Activated CD4-positive, alpha-beta T cell treated with anti-CD3 and anti-CD28 coated beads for 24 hours (primary cell): ENCODE data around the gene ZIC4.

Experiments used
- DNase-seq, 2 donors: peaks; one replicate each; pipeline ENCODE4 v3.0.0-alpha.2; 2020; ENCODE audit warnings: low read depth in 2 of 2

The ZIC4 gene

DNA sequence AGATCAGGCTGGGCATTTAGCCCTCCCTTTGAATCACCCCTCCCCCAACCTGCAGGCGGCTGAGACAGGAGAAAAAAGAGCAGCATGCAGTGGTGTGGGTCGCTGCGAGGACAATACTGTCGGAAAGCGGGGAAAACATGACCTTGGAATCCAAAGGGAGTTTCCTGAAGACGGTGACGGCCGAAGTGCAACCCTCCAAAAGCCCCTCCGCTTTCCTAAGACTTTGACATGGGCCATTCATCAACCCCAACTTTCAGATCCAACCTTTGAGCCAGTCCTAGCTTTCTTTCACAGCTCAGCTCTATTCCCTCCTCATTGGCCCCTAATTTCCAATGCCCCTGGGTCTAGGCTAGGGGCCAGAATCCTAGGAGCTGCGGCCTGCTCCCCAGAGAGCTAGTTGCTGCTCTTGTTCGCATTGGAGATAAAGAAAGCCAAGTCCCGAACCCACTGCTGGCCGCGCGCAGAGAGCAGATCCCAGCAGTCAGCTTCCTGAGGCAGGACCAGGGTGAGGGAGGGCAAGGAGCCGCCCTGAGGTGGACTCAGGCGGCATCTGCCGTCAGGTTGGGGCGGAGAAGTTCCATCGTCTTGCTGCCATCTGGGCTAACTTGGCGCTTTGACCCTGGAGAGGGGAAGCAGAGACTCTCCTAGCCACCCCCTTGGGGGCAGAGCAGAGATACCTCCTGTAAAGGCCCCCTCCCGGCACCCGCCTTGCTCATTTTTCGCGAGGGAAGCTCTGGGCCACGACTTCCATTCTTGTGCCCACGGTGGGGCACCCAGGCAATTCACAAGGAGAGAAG lies 914 bp downstream of the ZIC4 start:
- no peak for DNase-seq

DNA sequence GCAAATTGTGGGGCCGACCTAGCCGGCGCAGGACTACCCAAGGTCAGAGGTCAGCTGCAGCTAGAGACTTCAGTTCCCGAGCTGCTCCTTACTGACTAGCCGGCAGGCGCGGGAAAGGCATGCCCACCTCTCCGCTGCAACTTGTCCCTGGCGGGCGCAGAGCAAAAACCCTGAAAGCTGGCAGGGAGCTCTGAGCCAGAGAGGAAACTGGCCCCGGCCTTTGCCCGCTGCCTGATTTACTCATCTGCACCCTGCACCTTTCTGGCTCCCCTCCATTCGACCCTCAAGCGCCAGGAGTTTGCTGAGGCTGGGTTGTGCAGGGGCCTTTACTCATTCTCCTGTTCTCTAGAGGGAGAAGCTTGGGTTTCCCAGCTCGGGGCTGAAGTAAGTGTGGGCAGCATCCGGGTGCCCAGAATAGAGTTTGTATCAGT lies 1.5 kb downstream of the ZIC4 start:
- no peak for DNase-seq

DNA sequence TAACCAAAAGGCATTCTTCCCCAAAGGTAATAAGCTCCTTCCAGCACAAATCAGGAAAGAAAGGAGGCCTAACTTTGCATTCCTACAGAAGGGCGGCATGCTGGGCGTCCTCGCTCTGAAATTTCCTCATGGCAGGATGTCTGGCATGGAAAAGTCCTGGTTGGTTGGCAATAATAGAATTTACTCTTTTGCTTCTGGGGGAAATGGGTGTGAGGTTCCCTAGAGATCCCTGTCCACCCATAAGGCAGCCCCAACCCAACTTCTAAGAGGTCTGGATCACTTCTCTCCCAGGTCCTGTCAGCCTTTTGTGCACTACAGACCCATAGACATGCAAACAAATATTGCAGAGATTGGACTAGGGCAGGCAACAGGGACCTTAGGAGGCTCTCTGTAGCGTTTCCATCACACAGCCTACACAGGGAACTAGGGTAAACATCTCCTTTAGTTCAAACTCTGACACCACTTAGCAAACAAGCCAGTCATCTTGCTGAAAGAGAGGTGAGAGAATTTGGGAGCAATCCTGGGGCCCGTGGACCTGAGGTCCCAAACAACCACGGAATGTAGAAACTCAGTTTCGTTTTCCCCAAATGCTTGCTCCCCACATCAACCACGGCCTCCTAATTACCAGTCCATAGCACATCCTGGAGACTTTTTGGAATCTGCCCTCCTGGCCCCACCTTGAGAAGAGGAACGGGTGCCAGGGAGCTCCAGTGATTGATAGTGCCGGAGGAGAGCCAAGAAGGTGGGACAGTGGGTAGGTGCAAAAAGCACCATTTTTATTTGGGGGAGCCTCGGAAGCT lies 2.1 kb downstream of the ZIC4 start:
- DNase-seq, result no peak

DNA sequence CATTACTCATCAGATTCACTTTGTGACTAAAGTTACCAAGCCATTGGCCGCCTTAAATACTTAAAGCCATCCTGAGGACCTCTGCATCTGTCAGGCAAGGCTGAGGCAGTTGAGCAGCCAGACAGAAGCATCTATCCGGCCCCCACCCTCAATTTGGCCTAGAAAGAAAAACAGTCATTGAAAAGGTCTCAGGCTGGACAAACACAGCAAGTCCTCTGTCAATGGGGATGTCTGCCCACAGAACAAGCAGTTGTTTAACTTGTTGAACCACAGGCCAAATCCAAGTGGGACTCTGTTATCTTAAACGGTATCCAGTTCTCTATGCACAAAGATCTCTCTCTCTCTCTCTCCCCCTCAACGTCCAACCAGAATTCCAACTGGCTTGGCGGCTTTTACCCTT lies 2.8 kb downstream of the ZIC4 start:
- no peak for DNase-seq

DNA sequence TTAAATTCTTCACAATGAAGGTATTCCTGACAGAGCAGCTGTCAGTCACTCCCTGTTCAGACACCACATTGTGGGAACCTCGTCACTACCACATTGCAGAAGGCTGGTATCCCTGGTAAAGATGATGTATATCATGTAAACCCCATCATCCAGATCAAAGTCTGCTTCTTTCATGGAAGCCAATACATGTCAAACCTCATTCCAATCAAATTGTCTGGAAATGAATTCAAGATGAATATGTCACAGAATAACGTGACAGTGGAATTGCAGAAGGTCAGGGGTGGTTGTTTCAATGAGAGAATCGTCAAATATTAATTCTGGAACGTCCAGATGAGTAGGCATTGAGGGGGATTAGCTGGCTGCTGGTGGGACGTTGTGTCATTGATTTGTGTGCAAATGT lies 4.2 kb downstream of the ZIC4 start:
- no peak for DNase-seq

DNA sequence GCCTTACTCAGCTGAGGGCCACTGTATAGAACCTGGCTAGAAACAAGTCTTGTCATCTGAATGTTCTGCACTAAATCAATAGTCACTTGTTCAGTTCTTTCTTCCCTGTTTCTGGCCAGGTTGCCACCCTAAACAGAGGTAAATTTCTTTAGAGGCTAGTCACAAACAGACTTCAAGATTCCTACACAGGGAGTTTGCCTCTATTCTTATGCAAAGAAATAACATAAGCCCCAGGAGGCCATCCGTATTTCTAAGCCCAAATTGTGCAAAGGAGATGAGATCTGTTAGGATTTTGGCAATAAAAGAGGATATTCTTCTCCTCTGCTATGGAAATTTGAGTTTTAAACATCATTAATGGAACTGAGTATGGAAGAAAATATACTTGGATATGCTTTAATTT lies 4.9 kb downstream of the ZIC4 start:
- no peak for DNase-seq

DNA sequence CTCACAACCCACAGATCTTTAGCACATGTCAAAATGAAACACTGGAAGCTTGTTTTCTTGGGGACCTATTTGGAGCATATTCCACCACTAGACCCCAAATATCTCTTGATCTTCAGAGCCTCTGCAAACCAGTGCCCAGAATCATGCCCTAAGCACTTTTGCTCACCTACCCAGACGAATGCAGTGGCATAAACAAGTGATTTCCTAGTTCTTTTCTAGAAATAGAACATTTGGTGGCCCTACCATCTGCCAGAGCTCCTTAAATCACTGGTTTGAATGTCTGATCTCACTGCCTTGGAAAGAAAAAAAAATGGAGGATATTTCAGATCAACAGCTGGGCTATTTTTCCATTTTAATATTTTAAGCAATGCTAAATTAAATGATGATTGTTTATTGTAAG lies 5.3 kb downstream of the ZIC4 start:
- no peak for DNase-seq

DNA sequence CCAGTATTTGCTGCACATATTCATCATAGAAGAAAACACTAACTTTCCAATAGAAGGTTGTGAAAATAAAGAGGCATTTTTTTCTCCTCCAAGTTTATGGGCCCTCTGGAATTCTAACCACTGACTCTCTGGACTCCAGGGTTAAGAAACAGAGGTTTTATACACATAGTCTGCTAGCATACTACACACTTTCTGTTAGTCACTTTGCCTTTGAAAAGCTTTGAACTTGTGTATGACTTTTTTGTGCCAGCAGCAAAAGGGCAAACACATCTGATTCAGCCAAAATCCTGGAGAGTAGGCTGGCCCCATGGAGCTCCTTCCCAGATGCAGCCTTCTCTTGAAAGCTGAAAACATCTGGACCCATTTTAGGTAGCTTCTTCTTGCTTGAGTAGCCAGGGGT lies 6.2 kb downstream of the ZIC4 start:
- DNase-seq, result no peak

DNA sequence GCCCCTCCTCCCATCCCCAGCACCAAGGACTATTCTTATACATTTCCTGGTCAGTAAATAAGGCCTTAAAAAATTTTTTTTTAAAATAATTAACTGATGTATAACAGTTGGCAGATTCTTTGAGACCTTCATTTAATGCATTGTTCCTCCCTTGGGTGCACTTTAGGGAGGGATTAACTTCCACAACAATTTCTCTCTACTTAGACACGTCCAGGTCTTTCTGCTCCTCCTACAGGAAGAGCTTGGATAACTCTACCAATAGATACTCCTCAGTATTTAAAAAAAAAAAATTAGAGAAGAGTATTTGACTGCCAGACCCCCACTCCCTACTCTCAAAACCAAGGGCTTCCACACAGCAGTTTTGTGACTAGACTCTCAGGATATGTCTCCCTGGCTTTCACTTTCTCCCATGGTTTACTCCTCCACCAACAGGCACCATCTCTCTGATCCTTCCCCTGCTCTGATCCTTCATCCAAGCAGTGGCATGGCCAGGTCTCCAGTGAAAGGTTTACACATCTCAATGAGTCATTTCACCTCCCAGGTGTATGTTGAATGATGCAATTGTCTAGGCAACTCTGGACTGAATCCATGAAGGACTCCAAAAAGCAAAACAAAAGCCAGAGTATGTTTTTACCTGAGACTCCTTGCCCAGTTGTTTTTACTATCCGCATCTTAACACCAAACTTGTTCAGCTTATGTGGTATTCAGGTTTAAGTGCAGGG lies 7.4 kb downstream of the ZIC4 start:
- no peak for DNase-seq

DNA sequence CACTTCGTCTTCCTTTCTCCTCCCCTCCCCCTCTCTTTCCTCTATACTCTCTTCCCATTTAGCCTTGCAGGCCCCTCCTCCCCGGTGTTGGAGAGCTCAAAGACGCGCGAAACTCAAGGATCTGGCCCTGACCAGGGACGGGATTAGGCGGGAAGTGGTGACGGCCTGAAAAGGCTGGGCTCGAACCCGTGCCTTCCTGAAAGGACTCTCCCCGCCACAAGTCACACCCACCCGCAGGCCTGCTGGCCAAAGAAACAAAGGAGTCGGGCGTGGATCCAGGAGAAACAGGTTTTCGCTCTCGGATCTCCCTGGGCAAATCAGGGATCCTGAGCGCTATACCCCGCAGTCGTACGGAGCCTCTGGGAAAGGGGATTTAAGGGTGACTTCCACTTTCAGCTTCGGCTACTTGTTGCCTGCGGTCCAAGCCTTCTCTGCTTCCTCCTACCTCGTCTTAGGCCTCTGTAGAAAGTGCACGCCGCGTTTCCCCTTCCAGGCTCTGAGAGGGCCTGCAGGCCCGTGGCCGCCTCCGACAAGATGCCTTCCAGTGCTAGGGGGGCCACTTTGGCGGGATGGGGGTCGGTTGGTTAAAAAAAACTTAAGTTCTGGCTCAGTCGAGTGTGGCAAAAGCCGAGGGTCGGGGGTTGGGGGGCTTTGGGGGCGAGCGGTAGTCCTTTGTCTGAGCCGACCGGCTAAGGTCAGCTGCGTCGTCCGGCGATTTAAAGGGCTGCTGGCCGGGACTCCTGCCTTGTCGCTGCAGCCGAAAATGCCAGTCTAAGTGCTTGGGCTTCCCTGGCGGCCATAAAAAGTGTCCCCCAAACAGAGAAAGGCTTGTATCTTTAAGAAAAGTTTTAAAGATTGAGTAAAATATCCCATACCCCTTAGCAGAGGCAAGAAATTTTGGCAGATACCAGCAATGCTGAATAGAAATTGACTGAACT lies 8.2 kb downstream of the ZIC4 start:
- DNase-seq, result no peak

DNA sequence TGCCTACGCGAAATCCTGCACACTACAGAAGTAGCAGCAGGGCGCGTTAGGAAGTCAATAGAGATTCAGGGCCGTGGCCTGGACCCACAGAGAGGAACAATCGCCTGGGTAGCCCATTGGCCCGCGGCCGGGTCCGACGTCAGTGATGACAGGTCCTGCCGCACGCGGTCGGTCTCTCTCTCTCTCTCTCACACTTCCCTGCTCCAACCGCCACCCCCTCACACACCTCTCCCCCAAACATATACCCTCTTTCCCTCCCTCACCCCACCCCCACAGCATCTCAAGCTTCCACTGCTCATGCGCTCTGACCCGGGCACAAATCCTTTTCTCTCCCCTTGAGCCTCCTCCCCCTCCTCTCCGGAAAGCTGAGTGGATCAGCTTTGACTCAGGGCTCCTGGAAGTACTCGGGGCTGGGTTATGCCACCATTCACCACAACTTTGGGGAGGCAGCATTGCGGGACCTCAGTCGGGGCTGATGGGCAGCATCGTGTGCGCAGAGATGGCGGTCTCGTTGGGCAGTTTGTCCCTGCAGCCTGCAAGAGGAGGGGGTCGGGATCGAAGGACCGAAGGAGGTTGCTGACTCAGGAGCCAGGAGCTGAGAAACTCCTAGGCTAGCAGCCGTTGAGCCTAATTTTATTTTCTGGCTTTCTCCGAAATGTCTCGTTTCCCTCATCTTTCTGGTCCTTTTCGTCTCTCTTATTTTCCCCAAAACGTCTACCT lies 9.0 kb downstream of the ZIC4 start:
- no peak for DNase-seq

DNA sequence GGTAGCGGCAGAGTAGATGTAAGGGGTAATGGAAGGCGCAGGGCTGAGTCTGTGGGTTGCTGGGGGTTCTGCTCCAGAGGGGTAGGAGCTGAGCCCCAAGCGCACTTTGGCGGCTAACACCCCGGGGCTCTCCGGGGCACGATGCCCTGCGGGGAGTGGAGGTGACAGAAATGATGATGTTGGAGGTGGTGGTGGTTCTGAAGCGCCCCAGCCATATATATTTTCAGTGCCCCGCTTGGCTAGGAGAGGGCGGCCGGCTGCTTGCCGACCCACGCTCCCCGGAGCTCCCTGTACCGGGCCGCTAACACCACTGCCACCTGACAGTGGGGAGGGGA lies 9.7 kb downstream of the ZIC4 start:
- DNase-seq, result no peak

DNA sequence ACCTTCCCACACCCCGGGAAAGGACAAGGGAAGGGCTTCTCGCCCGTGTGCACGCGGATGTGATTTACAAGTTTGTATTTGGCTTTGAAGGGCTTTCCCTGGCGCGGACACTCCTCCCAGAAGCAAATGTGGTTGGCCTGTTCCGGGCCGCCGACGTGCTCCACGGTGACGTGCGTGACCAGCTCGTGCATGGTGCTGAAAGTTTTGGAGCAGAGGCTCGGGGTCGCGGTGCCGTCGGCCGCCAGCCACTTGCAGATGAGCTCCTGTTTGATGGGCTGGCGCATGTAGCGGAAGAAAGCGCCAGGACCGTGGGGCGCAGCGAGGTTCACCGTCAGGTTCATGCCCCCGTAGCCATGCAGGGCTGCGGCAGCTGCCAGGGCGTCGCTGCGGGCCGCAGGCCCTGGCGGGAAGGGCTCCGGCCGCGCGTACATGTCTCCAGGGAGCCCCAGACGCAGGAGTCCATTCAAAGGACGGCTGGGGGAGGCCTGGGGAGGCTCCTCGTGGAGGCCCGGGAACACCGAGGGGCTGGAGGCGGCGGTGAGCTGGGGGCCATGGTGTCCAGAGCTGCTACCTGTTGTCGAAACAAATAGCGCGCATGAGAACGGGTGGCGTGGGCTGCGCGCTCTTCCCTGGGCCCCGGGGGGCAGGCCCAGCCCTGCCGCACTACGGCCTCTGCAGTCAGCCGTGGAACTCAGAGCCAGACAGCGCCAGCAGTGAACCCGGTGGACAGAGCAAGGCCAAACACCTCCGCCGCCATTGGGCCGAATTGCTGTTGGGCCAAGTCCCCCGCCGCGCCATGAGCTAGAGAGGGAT lies 10.2 kb downstream of the ZIC4 start:
- DNase-seq, result no peak

DNA sequence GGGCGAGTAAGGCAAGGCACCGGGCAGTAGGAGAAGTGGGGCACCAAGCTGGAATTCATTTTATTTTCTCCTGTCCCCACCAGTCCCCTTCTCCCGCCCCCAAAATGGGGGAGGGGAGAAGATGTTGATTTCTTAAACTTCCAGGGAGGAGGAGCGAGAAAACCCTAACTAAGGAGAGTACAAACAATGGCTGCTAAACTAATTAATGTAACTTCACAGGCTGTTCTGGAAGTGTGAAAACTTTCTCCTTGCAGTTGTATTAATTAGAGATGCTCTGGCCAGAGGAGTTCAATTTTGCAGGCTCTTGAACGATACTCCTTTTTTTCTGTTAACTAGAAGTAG lies 11.5 kb downstream of the ZIC4 start:
- no peak for DNase-seq

DNA sequence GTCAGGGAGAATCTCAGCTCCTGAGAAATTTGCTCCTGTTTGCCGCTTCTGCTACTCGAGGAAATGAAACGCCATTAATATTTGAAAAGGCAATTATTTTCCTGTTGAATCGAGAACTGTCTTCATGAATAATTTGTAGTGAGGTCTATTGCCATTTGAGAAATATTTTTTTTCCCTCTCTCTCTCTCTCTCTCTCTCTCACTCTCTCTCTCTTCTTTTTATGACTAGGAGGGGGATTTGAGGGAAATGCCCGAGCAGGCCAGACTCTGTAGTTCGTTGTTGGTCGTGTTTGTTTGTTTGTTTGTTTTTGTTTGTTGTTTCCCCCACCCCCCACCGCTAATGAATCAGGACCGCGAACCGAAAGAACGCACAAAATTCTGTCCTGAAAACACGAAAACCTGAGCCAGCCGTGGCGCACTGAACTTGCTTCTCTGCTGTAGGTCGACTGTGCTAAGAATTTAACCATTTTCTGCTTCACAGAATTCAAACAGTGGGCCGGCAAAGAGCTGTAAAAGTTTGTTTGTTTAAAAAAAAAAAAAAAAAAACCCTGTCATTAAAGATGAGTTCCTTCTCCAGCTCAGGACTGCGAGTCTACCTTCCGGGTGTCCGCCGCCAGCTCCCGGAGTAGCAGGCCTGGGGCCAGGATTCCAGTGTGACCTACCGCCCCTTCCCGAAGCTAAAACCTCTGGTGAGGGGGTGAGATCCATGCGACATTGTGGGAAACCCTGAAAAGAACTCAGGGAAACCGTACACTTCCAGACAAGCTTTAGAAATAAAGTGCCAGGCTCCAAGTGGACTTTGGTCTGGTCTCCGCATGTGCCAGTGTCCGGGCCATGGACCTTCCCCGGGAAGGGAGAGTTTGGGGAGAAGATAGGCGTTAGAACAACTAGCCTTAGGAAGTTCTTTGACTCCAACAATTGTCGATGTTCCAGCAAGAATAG lies 12.1 kb downstream of the ZIC4 start:
- no peak for DNase-seq

DNA sequence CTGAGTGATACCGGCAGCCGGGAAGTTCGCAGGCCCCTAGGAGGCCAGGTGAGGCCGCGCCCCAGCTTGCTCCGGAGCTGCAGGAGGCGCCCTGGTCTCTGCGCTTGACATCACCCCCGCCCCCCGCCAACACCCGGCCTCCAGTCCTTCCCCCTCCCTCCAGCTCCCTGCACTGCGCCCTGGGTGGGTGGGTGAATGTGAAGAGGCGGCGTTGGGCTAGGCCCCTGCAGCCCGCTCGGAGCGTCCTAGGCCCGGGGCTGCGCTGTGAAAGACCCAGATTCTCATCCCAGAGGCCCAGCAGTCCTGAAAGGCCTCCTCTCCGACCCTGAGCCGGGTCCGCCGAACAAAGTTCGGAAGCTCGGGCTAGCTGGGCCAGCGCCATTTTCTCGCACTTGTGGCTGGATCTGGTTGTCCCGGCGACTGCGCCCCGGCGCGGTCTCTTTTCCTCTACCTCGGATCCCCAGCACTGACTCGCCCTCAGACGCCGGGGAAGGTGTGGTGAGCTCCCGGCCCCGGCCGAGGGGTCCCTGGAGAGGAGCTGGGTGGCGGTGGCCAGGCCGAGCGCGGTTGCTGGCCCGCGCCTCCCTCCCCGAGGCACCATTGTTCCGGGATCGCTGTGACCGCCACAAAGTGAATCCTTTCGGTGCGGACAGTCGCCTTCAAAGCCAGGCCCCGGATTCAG lies 12.9 kb downstream of the ZIC4 start:
- DNase-seq, result no peak

DNA sequence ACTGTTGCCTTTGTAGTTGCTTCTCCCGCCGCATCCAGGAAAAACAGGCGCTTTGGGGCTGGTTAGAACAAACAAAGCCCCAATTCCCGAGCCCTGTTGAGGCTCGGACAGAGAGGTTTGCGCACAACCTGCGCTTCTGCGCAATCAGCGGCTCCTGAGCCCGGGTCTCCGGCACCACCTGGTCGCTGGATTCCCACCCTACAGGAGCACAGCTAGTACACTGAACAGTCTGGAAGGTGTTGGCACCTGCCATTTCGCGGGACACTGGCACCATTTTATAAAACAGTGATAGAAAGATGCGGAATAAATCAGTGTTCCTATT lies 13.8 kb downstream of the ZIC4 start:
- DNase-seq, result no peak

DNA sequence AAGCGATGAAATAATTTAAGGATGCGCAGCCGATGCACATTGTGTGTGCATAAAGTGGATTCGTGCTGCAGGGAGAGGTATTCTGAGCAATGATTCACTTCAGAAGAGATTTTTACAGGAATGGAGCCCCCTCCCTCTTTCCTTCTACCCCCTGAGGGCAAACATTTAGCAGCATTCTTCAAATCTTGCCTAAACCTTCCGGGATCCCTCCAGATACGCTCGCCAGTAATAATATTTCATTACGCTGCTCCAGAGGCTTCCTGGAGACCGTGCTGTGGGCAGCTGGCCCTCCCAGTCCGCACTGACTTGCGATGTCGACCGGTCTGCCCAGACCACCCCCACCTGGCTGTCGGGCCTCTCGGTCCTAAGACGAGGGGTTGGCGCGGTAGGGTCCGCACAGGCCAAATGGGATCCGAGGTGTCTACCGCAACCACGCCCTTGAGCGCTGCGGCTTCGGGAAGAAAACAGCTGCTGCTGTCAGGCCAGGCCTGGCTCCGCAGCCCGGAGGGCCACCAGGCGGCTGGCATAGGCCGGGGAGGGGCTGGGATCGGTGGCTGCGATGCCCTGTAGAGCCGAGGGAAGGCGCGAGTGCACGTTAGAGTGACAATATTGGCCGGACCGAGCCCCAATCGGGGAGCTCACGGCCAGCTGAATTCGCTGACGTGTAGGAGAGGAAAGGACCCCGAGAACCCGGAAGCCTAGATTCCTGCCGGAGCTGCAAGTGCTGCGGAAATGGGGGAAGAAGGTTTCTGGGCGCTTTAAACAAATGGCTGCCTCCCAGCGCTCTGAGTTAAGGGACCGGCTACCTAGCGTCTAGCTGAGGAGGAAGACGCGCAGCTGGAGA lies 14.3 kb downstream of the ZIC4 start:
- no peak for DNase-seq
